T-helper 1 cell (primary cell): ENCODE results near the gene HSD11B2.

ENCODE experiments used
- DNase-seq, 5 donors: peaks; one replicate each; pipeline ENCODE4 v3.0.0-alpha.2; 2012 to 2020

HSD11B2 gene

GRCh38 chr16:67435758-67436164 lies 4.8 kb downstream of the HSD11B2 start:
- no peak for DNase-seq

GRCh38 chr16:67436640-67437193 lies 5.8 kb downstream of the HSD11B2 start:
- no peak for DNase-seq

GRCh38 chr16:67437513-67437912 lies 6.6 kb downstream of the HSD11B2 start:
- no peak for DNase-seq

- DNase-seq, result no peak
These were observed 7.3 kb downstream of the HSD11B2 start for GRCh38 chr16:67438098-67438791.

- DNase-seq, result no peak
These were observed 8.0 kb downstream of the HSD11B2 start for GRCh38 chr16:67438824-67439393.

- no peak for DNase-seq
These were observed 10.4 kb downstream of the HSD11B2 start for GRCh38 chr16:67441271-67441753.

- DNase-seq, result no peak
These were observed 11.0 kb downstream of the HSD11B2 start for GRCh38 chr16:67441907-67442306.

GRCh38 chr16:67442581-67443255 lies 11.8 kb downstream of the HSD11B2 start:
- DNase-seq, result no peak

GRCh38 chr16:67443265-67443664 lies 12.3 kb downstream of the HSD11B2 start:
- no peak for DNase-seq

- DNase-seq, result no peak
These were observed 13.6 kb downstream of the HSD11B2 start for GRCh38 chr16:67444259-67445125.

GRCh38 chr16:67445126-67445426 lies 14.2 kb downstream of the HSD11B2 start:
- no peak for DNase-seq

- DNase-seq, result no peak
These were observed 14.6 kb downstream of the HSD11B2 start for GRCh38 chr16:67445441-67445912.

GRCh38 chr16:67445913-67446907 lies 15.3 kb downstream of the HSD11B2 start:
- no peak for DNase-seq

- DNase-seq, result no peak
These were observed 16.1 kb downstream of the HSD11B2 start for GRCh38 chr16:67446968-67447507.

GRCh38 chr16:67447508-67448076 lies 16.7 kb downstream of the HSD11B2 start:
- peak in 4 of 5 donors; percentile 21 to 73 (median 24) for DNase-seq

- no peak for DNase-seq
These were observed 17.7 kb downstream of the HSD11B2 start for GRCh38 chr16:67448580-67448979.

GRCh38 chr16:67449336-67449735 lies 18.4 kb downstream of the HSD11B2 start:
- DNase-seq, result no peak

GRCh38 chr16:67449739-67450138 lies 18.8 kb downstream of the HSD11B2 start:
- no peak for DNase-seq

GRCh38 chr16:67451061-67451703 lies 20.3 kb downstream of the HSD11B2 start:
- no peak for DNase-seq
